Measurements from ENCODE around the gene CDH8. TPM values are rescaled to one million over a fixed set of nuclear protein-coding genes. Genes with fewer than 3 reads are reported as not detected.

Gene CDH8
- total RNA-seq, 1 experiment from 2014 or later: not detected

- no peak for DNase-seq (ENCODE audit: low spot score)
- in situ Hi-C loops (cut with HindIII; ENCODE audit: low sequenced_read_pairs): no loop called here
These were observed 148.3 kb downstream of the CDH8 start for GRCh38 chr16:61887903-61888302.

- in situ Hi-C loops (cut with HindIII; ENCODE audit: low sequenced_read_pairs): no loop called here
These were observed 150.9 kb downstream of the CDH8 start for GRCh38 chr16:61885343-61885742.

GRCh38 chr16:61879306-61879705 is 156.9 kb downstream of the CDH8 start:
- in situ Hi-C loops (cut with HindIII; ENCODE audit: low sequenced_read_pairs): no loop called here
- no peak for DNase-seq (ENCODE audit: low spot score)

More at GRCh38 chr16:61885343-61885742, 150.9 kb downstream of the CDH8 start:
- no peak for DNase-seq (ENCODE audit: low spot score)

GRCh38 chr16:61877436-61877835 is 158.8 kb downstream of the CDH8 start:
- in situ Hi-C loops (cut with HindIII; ENCODE audit: low sequenced_read_pairs): no loop called here
- no peak for DNase-seq (ENCODE audit: low spot score)

GRCh38 chr16:61872778-61873119 is 163.5 kb downstream of the CDH8 start:
- in situ Hi-C loops (cut with HindIII; ENCODE audit: low sequenced_read_pairs): no loop called here
- DNase-seq (ENCODE audit: low spot score): no peak

GRCh38 chr16:61871837-61872777 is 164.1 kb downstream of the CDH8 start:
- in situ Hi-C loops (cut with HindIII; ENCODE audit: low sequenced_read_pairs): no loop called here
- no peak for DNase-seq (ENCODE audit: low spot score)

GRCh38 chr16:61862221-61863155 is 173.8 kb downstream of the CDH8 start:
- peak; percentile 4 for DNase-seq (ENCODE audit: low spot score)
- in situ Hi-C loops (cut with HindIII; ENCODE audit: low sequenced_read_pairs): no loop called here

- no peak for DNase-seq (ENCODE audit: low spot score)
- in situ Hi-C loops (cut with HindIII; ENCODE audit: low sequenced_read_pairs): no loop called here
These were observed 177.2 kb downstream of the CDH8 start for GRCh38 chr16:61858988-61859387.

- in situ Hi-C loops (cut with HindIII; ENCODE audit: low sequenced_read_pairs): no loop called here
- DNase-seq (ENCODE audit: low spot score): no peak
These were observed 193.6 kb downstream of the CDH8 start for GRCh38 chr16:61842666-61843065.

- in situ Hi-C loops (cut with HindIII; ENCODE audit: low sequenced_read_pairs): no loop called here
- no peak for DNase-seq (ENCODE audit: low spot score)
These were observed 199.3 kb downstream of the CDH8 start for GRCh38 chr16:61836804-61837393.

GRCh38 chr16:61834082-61834481 is 202.2 kb downstream of the CDH8 start:
- DNase-seq (ENCODE audit: low spot score): no peak
- in situ Hi-C loops (cut with HindIII; ENCODE audit: low sequenced_read_pairs): no loop called here

GRCh38 chr16:61831351-61831917 is 204.8 kb downstream of the CDH8 start:
- no peak for DNase-seq (ENCODE audit: low spot score)
- in situ Hi-C loops (cut with HindIII; ENCODE audit: low sequenced_read_pairs): no loop called here

GRCh38 chr16:61829631-61830030 is 206.6 kb downstream of the CDH8 start:
- in situ Hi-C loops (cut with HindIII; ENCODE audit: low sequenced_read_pairs): no loop called here
- DNase-seq (ENCODE audit: low spot score): no peak

- in situ Hi-C loops (cut with HindIII; ENCODE audit: low sequenced_read_pairs): no loop called here
- DNase-seq (ENCODE audit: low spot score): no peak
These were observed 212.9 kb downstream of the CDH8 start for GRCh38 chr16:61823326-61823725.

- DNase-seq (ENCODE audit: low spot score): no peak
- in situ Hi-C loops (cut with HindIII; ENCODE audit: low sequenced_read_pairs): no loop called here
These were observed 215.4 kb downstream of the CDH8 start for GRCh38 chr16:61820820-61821219.

- in situ Hi-C loops (cut with HindIII; ENCODE audit: low sequenced_read_pairs): no loop called here
- DNase-seq (ENCODE audit: low spot score): no peak
These were observed 215.8 kb downstream of the CDH8 start for GRCh38 chr16:61820398-61820797.

- no peak for DNase-seq (ENCODE audit: low spot score)
- in situ Hi-C loops (cut with HindIII; ENCODE audit: low sequenced_read_pairs): no loop called here
These were observed 217.4 kb downstream of the CDH8 start for GRCh38 chr16:61818850-61819249.

- no peak for DNase-seq (ENCODE audit: low spot score)
- in situ Hi-C loops (cut with HindIII; ENCODE audit: low sequenced_read_pairs): no loop called here
These were observed 218.5 kb downstream of the CDH8 start for GRCh38 chr16:61817583-61818278.
